GM18511 (cell line): ENCODE measurements around the gene ASH1L.
"Not testable (repeated sequence)": the region's sequence is repeated elsewhere in the genome, so short reads cannot be mapped to it uniquely, and the experiment has no call there.

ENCODE experiments used
- ATAC-seq: cut with Tn5 transposase; IDR thresholded peaks from one replicate; pipeline ENCODE4 v1.9.1; 2021; ENCODE audit warnings: mild to moderate bottlenecking, moderate library complexity; ENCODE audit not compliant: unreplicated experiment

ASH1L gene

DNA sequence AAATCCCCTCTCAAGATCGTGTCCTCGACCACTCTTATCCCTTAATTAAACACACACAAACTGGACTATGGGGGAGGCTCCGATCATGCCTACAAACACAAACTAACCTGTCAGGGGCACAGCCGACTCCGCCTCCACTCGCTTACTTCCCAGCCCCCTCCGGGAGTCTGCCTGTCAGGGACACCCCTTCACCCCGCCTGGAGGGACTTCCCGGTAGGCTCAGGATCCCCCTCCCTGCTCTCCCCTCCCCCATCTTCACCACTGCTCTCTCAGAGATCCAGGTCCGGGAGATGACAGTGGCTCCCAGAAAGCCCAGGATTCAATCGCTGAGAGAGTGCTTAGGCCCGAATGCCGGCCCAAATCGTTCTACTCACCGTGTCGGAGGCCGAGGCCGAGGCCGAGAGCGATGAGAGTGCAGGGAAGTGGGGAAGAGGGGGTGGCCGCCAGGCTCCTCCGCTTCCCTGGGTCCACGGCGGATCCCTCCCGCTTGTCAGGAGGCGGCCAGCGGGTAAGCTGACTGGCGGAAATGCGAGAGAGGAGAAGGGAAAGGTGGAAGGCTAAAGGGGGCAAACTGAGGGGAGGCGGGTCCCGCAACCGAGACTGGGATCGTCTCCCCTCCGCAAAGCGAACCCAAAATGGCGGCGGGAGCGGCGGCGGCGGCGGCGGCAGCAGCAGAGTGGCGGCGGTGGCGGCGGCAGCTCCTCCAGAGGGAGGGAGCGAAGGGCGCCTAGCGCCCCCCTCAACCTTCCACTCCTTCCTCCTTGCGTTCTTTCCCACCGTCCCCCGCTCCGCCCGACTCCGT, 623 bp downstream of the ASH1L start:
- peak; percentile 20 for ATAC-seq

GRCh38 chr1:155555915-155556314, 6.7 kb downstream of the ASH1L start:
- ATAC-seq = no peak

DNA sequence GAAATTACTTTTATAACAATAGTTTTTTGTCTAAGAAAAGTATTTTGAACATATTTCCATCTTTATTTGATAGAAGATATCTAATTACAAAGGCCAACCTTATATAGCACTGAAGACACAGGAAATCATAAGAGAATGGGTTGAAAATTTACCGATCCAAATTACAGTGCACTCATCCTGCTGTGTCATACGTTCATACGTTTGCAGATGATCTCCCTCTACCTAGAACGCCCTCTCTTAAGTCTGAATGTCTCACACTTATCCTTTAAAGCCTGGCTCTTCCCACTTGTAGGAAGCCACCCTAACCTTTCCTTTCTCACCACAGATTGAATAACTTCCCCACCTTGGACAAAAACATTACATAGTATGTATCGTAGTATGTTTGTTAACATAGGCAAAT, 9.3 kb downstream of the ASH1L start:
- no peak for ATAC-seq

- ATAC-seq = no peak
Observed at GRCh38 chr1:155548706-155549105, 13.9 kb downstream of the ASH1L start.

GRCh38 chr1:155540000-155540874, 22.4 kb downstream of the ASH1L start:
- ATAC-seq = no peak

GRCh38 chr1:155537193-155537592, 25.4 kb downstream of the ASH1L start:
- ATAC-seq = no peak

GRCh38 chr1:155531624-155532023, 31.0 kb downstream of the ASH1L start:
- no peak for ATAC-seq

DNA sequence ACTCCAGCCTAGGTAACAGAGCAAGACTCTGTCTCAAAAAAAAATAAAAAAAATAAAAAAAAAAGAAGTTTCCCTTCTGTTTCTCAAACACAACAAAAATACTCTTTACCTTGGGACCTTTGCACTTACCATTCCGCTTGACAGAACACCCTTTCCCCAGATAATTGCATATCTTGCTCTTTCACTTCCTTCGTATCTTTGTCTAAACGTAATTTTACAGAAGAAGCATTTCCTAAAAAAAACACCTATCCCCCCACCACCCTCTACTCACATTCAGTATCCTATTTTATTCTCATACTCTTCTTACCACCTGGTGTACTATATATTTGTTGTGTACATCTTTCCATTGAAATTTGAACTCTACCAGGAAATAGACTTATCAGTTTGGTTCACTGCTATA, 32.7 kb downstream of the ASH1L start:
- ATAC-seq = peak; percentile 65

DNA sequence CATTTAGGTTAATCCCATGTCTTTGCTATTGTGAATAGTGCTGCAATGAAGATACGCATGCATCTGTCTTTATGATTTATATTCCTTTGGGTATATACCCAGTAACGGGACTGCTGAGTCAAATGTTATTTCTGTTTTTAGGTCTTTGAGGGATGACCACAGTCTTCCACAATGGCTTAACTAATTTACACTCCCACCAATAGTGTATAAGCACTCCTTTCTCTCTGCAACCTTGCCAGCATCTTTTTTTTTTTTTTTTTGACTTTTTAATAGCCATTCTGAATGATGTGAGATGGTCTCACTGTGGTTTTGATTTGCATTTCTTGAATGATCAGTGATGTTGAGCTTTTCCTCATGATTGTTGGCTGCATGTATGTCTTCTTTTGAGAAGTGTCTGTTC, 33.5 kb downstream of the ASH1L start:
- ATAC-seq = peak; percentile 40

- no peak for ATAC-seq
Observed at GRCh38 chr1:155527677-155528076, 34.9 kb downstream of the ASH1L start.

DNA sequence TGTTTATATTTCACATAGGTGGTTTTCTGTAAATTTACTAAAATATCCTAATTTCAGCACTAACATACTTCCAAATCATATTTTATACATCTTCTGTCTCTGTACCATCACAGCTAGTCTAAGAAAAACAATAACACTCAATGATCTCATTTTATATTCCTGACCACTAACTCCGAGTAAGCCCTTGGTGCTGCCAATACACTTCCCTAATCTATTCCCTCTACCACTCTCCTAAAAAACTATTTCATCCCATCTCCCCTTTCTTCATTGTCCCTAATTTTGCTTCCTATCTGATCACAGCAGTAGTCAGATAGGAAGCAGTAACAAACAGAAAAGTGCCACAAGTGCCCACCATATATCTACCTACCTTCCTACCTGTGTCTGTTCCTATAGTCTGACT, 36.2 kb downstream of the ASH1L start:
- no peak for ATAC-seq

DNA sequence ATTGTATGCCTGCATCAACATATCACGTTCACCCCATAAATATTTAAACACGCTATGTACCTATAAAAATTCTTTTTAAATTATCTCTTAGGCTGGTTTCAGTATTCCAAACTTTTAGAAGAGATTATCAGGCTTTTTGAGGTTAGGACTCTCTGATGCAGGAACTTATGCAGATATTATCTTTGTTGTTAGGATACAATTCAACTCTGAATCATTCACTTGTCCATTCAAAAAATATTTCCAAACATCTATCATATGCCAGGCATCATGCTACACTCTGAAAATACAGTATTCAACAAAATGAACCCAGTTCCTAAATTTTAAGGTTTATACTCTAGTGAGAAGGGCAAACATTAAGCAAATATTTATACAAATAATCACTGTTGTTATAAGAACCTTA, 40.5 kb downstream of the ASH1L start:
- no peak for ATAC-seq

GRCh38 chr1:155518484-155518883, 44.1 kb downstream of the ASH1L start:
- ATAC-seq = no peak

GRCh38 chr1:155514582-155515187, 47.9 kb downstream of the ASH1L start:
- ATAC-seq = no peak

DNA sequence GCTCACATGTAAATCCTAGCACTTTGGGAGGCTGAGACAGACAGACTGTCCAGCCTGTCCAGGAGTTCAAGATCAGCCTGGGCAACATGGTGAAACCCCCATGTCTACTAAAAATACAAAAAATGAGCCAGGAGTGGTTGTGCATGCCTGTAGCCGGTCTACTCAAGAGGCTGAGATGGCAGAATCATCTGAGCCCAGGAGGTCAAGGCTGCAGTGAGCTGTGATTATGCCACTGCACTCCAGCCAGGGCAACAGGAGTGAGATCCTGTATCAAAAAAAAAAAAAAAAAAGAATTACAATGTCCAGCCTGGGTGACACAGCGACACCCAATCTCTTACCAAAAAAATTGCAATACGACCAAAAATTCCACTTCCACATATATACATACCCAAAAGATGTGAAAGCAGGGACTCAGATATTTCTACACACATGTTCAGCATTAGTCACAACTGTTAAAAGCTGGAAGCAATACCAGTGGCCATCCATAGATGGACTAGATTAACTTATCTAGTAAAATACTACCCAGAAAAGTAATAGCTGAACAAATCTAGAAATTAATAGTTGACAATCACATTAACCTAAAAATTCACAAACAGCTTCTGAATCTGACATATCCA, 49.2 kb downstream of the ASH1L start:
- no peak for ATAC-seq

- not testable (repeated sequence) for ATAC-seq
Observed at GRCh38 chr1:155511385-155511784, 51.2 kb downstream of the ASH1L start.

DNA sequence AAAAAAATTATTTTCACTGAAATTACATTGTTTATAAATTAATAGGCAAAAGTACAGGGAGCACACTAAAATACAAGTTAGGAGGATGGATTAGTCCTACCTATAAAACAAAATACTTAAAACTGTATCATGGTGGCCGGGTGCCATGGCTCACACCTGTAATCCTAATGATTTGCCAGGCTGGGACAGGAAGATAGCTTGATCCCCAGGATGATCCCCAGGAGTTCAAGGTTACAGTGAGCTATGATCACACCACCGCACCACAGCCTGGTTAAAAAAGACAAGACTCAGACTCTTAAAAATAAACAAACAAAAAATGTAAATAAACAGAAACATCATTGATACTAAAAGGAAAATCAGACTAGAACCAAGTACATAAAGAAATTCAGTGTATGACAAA, 53.5 kb downstream of the ASH1L start:
- ATAC-seq = no peak

DNA sequence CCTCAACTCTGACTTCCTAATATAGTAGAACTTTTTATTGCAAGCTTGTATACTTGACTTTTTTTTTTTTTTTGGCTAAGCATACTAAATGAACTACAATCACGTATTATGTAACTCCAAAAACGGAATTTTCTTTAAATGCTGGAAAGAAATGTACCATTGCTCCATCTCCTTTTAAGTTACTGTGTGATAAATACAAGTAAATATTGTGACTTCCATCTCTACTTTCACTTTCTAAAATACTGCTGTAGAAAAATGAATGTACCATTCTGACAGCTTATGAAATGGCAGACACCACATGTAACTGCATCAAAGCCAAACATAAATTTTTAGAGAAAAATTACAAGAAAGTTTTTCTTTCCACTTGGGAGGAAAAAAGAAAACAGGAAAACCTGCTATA, 54.7 kb downstream of the ASH1L start:
- ATAC-seq = no peak

- ATAC-seq = not testable (repeated sequence)
Observed at GRCh38 chr1:155505963-155506362, 56.6 kb downstream of the ASH1L start.

DNA sequence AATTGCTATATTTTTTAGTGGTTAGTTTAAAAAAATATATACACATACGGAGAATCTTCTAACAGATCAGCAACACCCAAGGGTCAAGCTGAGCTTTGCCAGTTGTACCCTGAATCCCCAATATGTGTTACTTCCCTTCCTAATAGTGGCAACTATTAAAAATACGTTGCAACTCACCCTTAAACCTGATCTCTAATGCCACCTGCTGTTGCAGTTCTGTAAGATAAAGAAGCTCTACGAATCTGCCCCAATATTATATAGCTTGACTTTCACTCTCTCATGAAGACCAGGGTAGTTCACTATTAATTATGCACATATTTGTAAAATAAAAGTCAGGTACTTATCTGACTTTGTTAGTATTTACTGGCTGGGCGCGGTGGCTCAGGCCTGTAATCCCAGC, 58.4 kb downstream of the ASH1L start:
- no peak for ATAC-seq

- ATAC-seq = no peak
Observed at GRCh38 chr1:155499953-155500639, 62.5 kb downstream of the ASH1L start.
